ENCODE results near the gene AHCYL2.

The AHCYL2 gene

DNA sequence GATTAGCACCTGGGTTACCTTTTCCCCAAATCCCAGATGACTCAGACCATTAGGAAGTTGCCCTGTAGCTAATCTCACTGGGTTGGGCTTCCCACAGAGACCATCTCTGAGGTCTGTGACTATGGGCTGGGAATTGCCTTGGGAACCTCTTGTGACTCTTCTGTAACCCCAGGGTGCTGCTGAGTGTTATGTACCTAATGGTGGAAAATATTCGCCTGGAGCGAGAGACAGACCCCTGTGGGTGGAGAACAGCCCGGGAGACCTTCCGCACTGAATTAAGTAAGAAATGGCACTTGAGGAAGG lies 229.4 kb downstream of the AHCYL2 start:
- DNase-seq (ENCODE audit: insufficient read length) (no peak), FAIRE-seq (no peak)
- TF ChIP-seq TAF1 (IDR thresholded peaks at IDR 0.05; ENCODE audit: borderline replicate concordance, low read depth, low read length) (no peak), POLR2A (IDR thresholded peaks at IDR 0.05; ENCODE audit: low read depth, low read length) (no peak), POLR2AphosphoS5 (IDR thresholded peaks at IDR 0.05; ENCODE audit: low read depth, low read length) (no peak)

DNA sequence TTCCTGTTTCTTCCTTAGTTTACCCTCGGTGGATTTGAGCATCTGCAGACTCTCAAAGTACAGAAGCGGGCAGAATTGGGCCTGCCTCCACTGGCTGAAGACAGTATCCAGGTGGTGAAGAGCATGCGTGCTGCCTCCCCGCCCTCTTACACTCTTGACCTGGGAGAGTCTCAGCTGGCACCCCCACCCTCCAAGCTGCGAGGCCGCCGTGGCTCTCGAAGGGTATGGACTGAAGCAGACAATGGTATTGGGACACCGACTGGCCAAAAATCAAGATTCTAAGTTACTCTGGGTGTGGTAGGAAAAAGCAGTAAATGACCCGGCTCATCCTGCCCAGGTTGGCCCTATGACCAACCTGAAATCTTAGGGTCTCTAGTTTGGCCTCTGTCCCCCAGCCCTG lies 231.6 kb downstream of the AHCYL2 start:
- FAIRE-seq (no peak), DNase-seq (ENCODE audit: insufficient read length) (no peak)
- TF ChIP-seq TAF1 (IDR thresholded peaks at IDR 0.05; ENCODE audit: borderline replicate concordance, low read depth, low read length) (no peak), POLR2AphosphoS5 (IDR thresholded peaks at IDR 0.05; ENCODE audit: low read depth, low read length) (no peak), POLR2A (IDR thresholded peaks at IDR 0.05; ENCODE audit: low read depth, low read length) (no peak)

DNA sequence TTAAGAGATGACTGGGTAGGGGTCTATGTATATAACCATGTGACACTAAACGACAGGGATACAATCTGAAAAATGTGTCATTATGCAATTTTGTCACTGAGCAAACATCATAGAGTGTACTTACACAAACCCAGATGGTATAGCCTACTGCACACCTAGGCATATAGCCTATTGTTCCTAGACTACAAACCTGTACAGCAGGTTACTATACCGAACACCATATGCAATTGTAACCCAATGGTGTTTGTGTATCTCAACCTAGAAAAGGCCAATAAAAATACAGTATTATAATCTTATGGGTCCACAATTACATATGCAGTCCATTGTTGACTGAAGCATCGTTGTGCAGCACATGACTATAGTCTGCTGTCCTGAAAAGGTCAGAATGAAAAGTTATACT lies 232.3 kb downstream of the AHCYL2 start:
- DNase-seq (ENCODE audit: insufficient read length) (no peak), FAIRE-seq (no peak)
- TF ChIP-seq POLR2AphosphoS5 (IDR thresholded peaks at IDR 0.05; ENCODE audit: low read depth, low read length) (no peak), POLR2A (IDR thresholded peaks at IDR 0.05; ENCODE audit: low read depth, low read length) (no peak), TAF1 (IDR thresholded peaks at IDR 0.05; ENCODE audit: borderline replicate concordance, low read depth, low read length) (no peak)

DNA sequence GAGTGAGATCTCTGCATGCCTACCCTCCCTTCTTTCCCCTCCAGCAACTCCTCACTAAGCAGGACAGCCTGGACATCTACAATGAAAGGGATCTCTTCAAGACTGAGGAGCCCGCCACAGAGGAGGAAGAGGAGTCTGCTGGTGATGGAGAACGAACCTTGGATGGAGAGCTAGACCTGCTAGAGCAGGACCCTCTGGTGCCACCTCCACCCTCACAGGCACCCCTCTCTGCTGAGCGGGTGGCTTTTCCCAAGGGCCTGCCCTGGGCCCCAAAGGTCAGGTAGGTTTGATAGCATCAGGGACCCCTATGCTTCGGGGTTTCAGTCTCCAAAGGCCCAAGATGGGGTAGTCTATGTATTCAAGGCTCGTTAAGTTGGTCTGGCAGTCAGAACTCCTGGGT lies 233.3 kb downstream of the AHCYL2 start:
- FAIRE-seq (no peak), DNase-seq (ENCODE audit: insufficient read length) (no peak)
- no peak for TF ChIP-seq POLR2A (IDR thresholded peaks at IDR 0.05; ENCODE audit: low read depth, low read length)

DNA sequence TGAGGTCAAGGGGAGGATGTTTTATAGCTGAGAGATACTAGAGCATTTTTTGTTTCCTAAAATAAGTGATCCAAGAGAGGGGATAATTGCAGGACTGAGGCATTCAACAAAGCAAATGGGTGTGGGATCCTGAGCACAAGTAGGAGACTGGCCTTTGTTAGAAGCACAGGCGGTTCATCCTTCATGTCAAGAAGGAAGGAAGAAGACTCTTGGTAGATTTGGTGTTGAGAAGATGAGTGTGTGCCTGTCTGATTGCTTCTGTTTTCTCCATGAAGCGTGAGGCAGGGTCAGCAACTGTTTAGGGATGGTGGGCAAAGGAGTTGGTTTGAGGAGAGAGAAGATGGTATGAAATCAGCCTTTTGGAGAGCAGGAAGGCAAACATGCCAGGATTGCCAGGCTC lies 237.0 kb downstream of the AHCYL2 start:
- DNase-seq (ENCODE audit: insufficient read length) (no peak), FAIRE-seq (no peak)
- TF ChIP-seq TAF1 (IDR thresholded peaks at IDR 0.05; ENCODE audit: borderline replicate concordance, low read depth, low read length) (no peak), POLR2AphosphoS5 (IDR thresholded peaks at IDR 0.05; ENCODE audit: low read depth, low read length) (no peak), POLR2A (IDR thresholded peaks at IDR 0.05; ENCODE audit: low read depth, low read length) (no peak)

DNA sequence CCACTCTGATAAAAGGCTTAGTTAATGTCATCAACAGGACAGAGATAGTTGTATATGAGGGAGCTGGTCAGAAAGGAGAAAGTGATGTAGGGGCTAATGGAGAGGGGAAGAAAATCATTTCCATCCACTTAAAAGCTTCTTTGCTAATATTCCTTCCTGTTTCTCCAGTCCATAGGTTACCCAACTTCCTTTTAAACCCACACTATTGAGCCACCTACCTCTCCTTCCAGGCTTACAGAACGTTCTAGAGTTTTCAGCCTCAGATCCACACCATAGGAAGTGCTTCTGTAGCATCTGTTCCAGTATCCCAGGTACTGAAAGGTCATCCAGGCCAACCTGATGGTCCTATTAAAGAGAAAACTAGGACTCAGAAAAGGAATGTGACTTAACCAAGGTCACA lies 237.6 kb downstream of the AHCYL2 start:
- no peak for TF ChIP-seq POLR2A (IDR thresholded peaks at IDR 0.05; ENCODE audit: low read depth, low read length)
- FAIRE-seq (no peak), DNase-seq (ENCODE audit: insufficient read length) (no peak)

DNA sequence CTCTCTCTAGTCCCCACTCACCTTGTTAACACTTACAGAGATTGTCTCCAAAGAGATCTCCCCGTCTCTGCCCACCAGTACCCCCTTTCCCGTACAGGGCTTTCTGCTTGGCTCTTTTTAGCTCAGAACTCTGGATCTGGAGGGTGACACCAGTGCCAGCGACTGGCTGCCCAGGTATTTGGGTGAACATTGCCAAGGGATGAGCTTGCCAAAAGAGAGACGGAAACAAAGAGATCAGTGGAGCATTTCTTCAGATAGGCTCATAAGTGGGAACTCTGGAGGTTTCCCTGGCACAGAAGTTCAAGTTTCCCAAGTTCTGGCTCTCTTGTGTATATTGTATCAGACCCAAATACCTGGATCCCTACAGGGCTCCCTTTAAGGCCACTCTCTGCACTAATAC lies 239.4 kb downstream of the AHCYL2 start:
- no peak for TF ChIP-seq POLR2AphosphoS5 (IDR thresholded peaks at IDR 0.05; ENCODE audit: low read depth, low read length)
- no peak for TF ChIP-seq POLR2A (IDR thresholded peaks at IDR 0.05; ENCODE audit: low read depth, low read length)
- TF ChIP-seq TAF1 (IDR thresholded peaks at IDR 0.05; ENCODE audit: borderline replicate concordance, low read depth, low read length), result no peak
- FAIRE-seq (no peak), DNase-seq (ENCODE audit: insufficient read length) (no peak)

DNA sequence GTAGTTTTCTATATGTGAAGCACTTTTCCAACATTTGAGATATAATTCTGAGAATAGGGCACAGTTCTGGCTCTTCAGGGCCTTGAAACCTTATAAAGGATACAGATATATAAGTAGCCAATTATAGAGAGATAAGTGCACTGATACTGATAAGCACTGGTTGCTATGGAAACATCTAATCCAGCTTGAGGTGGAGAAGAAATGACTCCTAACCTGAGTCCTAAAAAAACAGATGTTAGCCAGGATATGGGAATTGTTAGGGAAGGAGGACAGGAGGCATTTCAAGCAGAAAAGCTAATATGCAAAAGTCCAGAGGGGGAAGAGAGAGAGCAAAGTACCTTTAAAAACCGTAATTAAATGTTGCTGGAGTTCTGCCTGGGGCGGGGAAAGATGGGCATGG lies 240.2 kb downstream of the AHCYL2 start:
- TF ChIP-seq POLR2A (IDR thresholded peaks at IDR 0.05; ENCODE audit: low read depth, low read length) (no peak), POLR2AphosphoS5 (IDR thresholded peaks at IDR 0.05; ENCODE audit: low read depth, low read length) (no peak), TAF1 (IDR thresholded peaks at IDR 0.05; ENCODE audit: borderline replicate concordance, low read depth, low read length) (no peak)
- no peak for DNase-seq (ENCODE audit: insufficient read length)
- FAIRE-seq, result no peak

DNA sequence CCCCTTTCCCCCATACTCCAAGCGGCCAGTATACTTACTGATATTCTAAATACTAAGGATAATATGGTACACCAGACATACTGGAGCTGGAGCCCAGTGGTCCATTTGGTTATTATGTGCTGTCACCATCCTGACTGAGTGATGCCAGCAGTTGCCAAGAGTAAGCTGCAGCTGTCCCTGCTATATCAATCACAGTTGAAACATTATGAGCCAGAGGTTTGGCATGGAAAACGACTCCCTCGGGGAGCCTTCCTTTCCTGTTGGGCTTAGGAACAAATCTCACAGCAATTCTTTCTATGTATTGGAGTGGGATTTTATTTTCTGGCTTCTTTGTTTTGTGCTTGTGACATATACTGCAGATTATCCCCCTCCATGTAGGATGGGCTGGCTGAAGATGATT lies 242.0 kb downstream of the AHCYL2 start:
- no peak for FAIRE-seq
- DNase-seq (ENCODE audit: insufficient read length), result no peak
- no peak for TF ChIP-seq POLR2AphosphoS5 (IDR thresholded peaks at IDR 0.05; ENCODE audit: low read depth, low read length)
- TF ChIP-seq TAF1 (IDR thresholded peaks at IDR 0.05; ENCODE audit: borderline replicate concordance, low read depth, low read length), result no peak
- TF ChIP-seq POLR2A (IDR thresholded peaks at IDR 0.05; ENCODE audit: low read depth, low read length), result no peak

DNA sequence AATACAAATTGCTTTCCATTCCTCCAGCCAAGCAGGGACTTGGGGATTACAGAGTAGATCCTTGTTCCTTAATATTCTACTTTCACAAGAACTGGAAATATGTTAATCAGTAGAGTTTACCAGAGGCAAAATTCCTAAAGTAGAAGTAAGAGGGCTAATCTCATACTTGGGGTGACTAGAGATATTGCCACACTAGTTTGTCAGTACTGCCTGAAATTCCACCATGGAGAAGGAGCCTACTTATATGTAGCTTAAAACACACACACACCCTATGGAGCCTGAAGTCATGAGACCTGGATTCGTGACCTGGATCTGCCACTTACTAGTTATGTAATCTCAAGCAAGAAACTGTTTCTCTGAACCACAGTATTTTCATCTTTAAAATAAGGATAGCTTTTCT lies 243.3 kb downstream of the AHCYL2 start:
- no peak for FAIRE-seq
- DNase-seq (ENCODE audit: insufficient read length), result no peak
- TF ChIP-seq TAF1 (IDR thresholded peaks at IDR 0.05; ENCODE audit: borderline replicate concordance, low read depth, low read length), result no peak
- TF ChIP-seq POLR2AphosphoS5 (IDR thresholded peaks at IDR 0.05; ENCODE audit: low read depth, low read length), result no peak
- no peak for TF ChIP-seq POLR2A (IDR thresholded peaks at IDR 0.05; ENCODE audit: low read depth, low read length)

DNA sequence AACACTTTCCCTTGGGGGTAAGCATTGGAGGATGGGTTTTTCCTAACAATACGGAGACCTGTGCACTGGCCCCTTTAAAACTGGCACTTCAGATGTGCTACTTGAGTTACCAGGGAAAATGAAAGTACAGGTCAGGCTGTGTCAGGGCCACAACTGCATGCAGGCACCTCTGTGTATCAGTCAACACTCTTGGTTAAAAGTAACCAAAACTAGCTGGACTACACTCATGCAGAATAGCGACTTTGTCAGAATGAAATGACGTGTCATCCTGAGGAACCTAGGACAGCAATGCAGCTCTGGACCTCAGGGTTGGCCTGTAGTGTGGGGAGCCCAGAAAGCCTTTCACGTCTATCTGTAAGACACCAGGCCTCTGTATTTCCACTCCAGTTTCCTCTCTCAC lies 243.7 kb downstream of the AHCYL2 start:
- DNase-seq (ENCODE audit: insufficient read length), result no peak
- TF ChIP-seq POLR2A (IDR thresholded peaks at IDR 0.05; ENCODE audit: low read depth, low read length) (no peak), TAF1 (IDR thresholded peaks at IDR 0.05; ENCODE audit: borderline replicate concordance, low read depth, low read length) (no peak), POLR2AphosphoS5 (IDR thresholded peaks at IDR 0.05; ENCODE audit: low read depth, low read length) (no peak)
- no peak for FAIRE-seq

DNA sequence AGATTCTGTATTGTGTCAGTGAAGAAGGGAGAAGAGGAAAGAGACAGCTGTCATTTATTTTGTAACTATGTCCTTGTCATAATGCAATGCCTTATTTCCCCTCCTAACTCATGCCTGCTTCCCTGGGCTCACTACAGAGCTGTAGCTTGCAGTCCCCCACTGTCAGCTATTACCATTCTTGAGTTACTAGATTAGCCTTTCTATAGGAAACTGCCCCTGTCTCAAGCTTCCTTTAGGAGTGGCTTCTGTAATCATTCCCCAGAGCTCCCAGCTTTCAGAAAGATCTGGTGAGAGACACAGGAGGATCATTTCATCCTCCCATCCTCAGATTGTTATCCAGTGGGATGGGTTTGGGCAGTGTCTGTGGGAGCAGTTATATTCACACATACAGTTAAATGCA lies 245.1 kb downstream of the AHCYL2 start:
- DNase-seq (ENCODE audit: insufficient read length), result no peak
- TF ChIP-seq POLR2A (IDR thresholded peaks at IDR 0.05; ENCODE audit: low read depth, low read length), result no peak
- TF ChIP-seq TAF1 (IDR thresholded peaks at IDR 0.05; ENCODE audit: borderline replicate concordance, low read depth, low read length), result no peak
- no peak for FAIRE-seq

DNA sequence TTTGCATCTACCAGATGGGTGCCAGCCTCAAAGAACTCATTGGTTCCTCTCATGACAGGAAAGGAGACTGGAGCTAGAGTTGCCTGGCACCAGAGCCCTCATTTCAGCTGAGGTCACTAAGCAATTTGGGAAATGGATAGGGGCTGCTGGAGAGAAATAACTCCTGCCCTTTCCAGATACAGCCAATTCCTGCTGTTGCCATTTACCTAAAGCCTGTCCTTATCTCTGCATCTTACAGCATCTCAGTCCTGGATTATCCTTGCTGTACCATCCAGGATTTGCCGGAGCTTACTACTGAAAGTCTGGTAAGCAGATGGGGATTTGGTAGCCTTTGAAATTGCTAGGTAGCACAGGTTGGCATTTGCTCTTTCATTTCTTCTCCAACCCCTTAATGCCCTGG lies 245.6 kb downstream of the AHCYL2 start:
- no peak for TF ChIP-seq POLR2A (IDR thresholded peaks at IDR 0.05; ENCODE audit: low read depth, low read length)
- TF ChIP-seq POLR2AphosphoS5 (IDR thresholded peaks at IDR 0.05; ENCODE audit: low read depth, low read length), result no peak
- no peak for TF ChIP-seq TAF1 (IDR thresholded peaks at IDR 0.05; ENCODE audit: borderline replicate concordance, low read depth, low read length)
- DNase-seq (ENCODE audit: insufficient read length) (no peak), FAIRE-seq (no peak)
